ENCODE results near the gene TBXA2R. TPM values are rescaled to one million over a fixed set of nuclear protein-coding genes. Genes with fewer than 3 reads are reported as not detected.

Gene TBXA2R
- total and polyA plus RNA-seq, 2 of the 8 experiments (the other 6 are each of a cell fraction or from before 2014, with no cell fraction given), result 0.39 to 0.50 TPM

- peaks cover 10 to 25% of the 10 kb centered on the region in 2 experiments for H4K20me1 ChIP-seq (replicated peaks in 1 of 2; ENCODE audit: control insufficient read depth in 1 of 2, insufficient read depth in 2 of 2, low read length in 2 of 2)
- H3K9ac ChIP-seq (replicated peaks in 1 of 4; ENCODE audit: extremely low read depth in 1 of 4, low read depth in 3 of 4, low read length in 3 of 4), result no peak overlapping the region
- H3K14ac ChIP-seq (ENCODE audit: insufficient read length), result no peak overlapping the region
- DNase-seq (ENCODE audit: low read depth in 1 of 2, low spot score in 2 of 2) (no peak), FAIRE-seq (no peak)
- no peak overlapping the region for H2BK120ac ChIP-seq (replicated peaks; ENCODE audit: low read depth, low read length)
- no peak overlapping the region for H3K4me3 ChIP-seq (ENCODE audit: extremely low read depth in 1 of 4, insufficient read depth in 2 of 4, low read depth in 3 of 4, low read length in 4 of 4)
- H2BK5ac ChIP-seq (ENCODE audit: low read depth, low read length), result no peak overlapping the region
- no peak overlapping the region for H2AK5ac ChIP-seq (ENCODE audit: low read depth, low read length)
- ChIA-PET CTCF (ENCODE audit: partially characterized antibody) (interaction anchor here (0.8 to 8.5 kb wide), 5 partner anchors 8 to 249 kb away, joined by 3 to 66 read pairs (median 3); no protein-coding TSS in a partner anchor), POLR2A (ENCODE audit: partially characterized antibody) (interaction anchor here (1.2 to 1.4 kb wide), 3 partner anchors 9 to 23 kb away, joined by 3 read pairs; no protein-coding TSS in a partner anchor)
- no peak overlapping the region for H4K91ac ChIP-seq (replicated peaks; ENCODE audit: insufficient read length, low read length)
- H3K27me3 ChIP-seq (replicated peaks in 1 of 4; ENCODE audit: control insufficient read depth in 3 of 4, extremely low read depth in 1 of 4, insufficient read depth in 3 of 4, low read length in 3 of 4), result peaks cover 0 to 10% (median 7%) of the 10 kb centered on the region in 4 experiments; a peak in 4 of 7 replicates
- peaks cover 7% of the 10 kb centered on the region for H3K79me1 ChIP-seq (ENCODE audit: low read depth, low read length)
- H4K8ac ChIP-seq (ENCODE audit: extremely low read depth, insufficient read depth, low read length), result no peak overlapping the region
- H3K18ac ChIP-seq (ENCODE audit: extremely low read depth, low read length), result no peak overlapping the region
- no peak overlapping the region for H3K56ac ChIP-seq (replicated peaks; ENCODE audit: insufficient read length, low read depth, low read length)
- WGBS, 2 experiments (ENCODE audit: extremely low coverage in 1 of 2, insufficient coverage in 1 of 2, insufficient read length in 1 of 2, insufficient replicate concordance in 2 of 2, low coverage in 1 of 2, low lambda C conversion rate in 2 of 2, missing lambda C conversion rate in 1 of 2), result 91% methylated on average over 21 of the region's 21 CpGs; no CpG with 5 or more reads in 1 of the 2 experiments
- H3K27ac ChIP-seq (ENCODE audit: low read depth, low read length), result no peak overlapping the region
- no peak overlapping the region for H2BK20ac ChIP-seq (ENCODE audit: low read length)
- H3K36me3 ChIP-seq (ENCODE audit: control insufficient read depth in 2 of 4, insufficient read depth in 4 of 4, low read length in 3 of 4), result no peaks in the 10 kb centered on the region
- no peaks in the 10 kb centered on the region for H3K9me3 ChIP-seq (ENCODE audit: insufficient read depth in 2 of 2, low read depth in 1 of 2, low read length in 1 of 2)
- H2AFZ ChIP-seq (ENCODE audit: low read length), result no peak overlapping the region
- H3K4ac ChIP-seq (replicated peaks; ENCODE audit: insufficient read length, low read depth, low read length), result no peak overlapping the region
- H3K23me2 ChIP-seq (ENCODE audit: low read depth, low read length), result peaks cover 11% of the 10 kb centered on the region
- H3K4me1 ChIP-seq (replicated peaks in 1 of 4; ENCODE audit: control insufficient read depth in 3 of 4, insufficient read depth in 4 of 4, low read length in 3 of 4), result peaks cover 0 to 8% (median 6%) of the 10 kb centered on the region in 4 experiments; a peak in 5 of 7 replicates
- H3K23ac ChIP-seq (ENCODE audit: insufficient read length), result no peak overlapping the region
- H2BK15ac ChIP-seq (ENCODE audit: low read length), result no peak overlapping the region
- H2BK12ac ChIP-seq (ENCODE audit: low read depth, low read length), result peak overlapping the region; percentile 39; the same call in 1 of the 2 replicates
- no peak overlapping the region for H4K5ac ChIP-seq (ENCODE audit: insufficient read length, low read depth, low read length)
- H3K4me2 ChIP-seq (ENCODE audit: insufficient read depth in 1 of 2, low read depth in 2 of 2, low read length in 2 of 2), result no peak overlapping the region
- H3K79me2 ChIP-seq (ENCODE audit: control insufficient read depth in 1 of 2, insufficient read depth in 2 of 2, low read length in 2 of 2), result peaks cover 0 to 8% of the 10 kb centered on the region in 2 experiments; a peak in 1 of 4 replicates
- TF ChIP-seq EGR1 (IDR thresholded peaks at IDR 0.05; ENCODE audit: borderline replicate concordance, low read depth, low read length), result no peak
- TF ChIP-seq FOSL1 (IDR thresholded peaks at IDR 0.05; ENCODE audit: insufficient read depth, low read depth, low read length), result no peak
- no peak for TF ChIP-seq PHF8 (conservative IDR thresholded peaks at IDR 0.05; ENCODE audit: low read depth, low read length)
- no peak for TF ChIP-seq CBX8 (IDR thresholded peaks at IDR 0.05; ENCODE audit: borderline replicate concordance, low read depth, low read length)
- TF ChIP-seq JUN (IDR thresholded peaks at IDR 0.05; ENCODE audit: low read depth, low read length), result no peak
- TF ChIP-seq TBP (IDR thresholded peaks at IDR 0.05; ENCODE audit: low read depth, low read length), result no peak
- TF ChIP-seq NANOG (IDR thresholded peaks at IDR 0.05; ENCODE audit: insufficient read depth, low read depth, low read length, poor library complexity, severe bottlenecking), result no peak
- TF ChIP-seq BCL11A (IDR thresholded peaks at IDR 0.05; ENCODE audit: low read depth in 2 of 2, low read length in 2 of 2), result no peak
- no peak for TF ChIP-seq KDM4A (IDR thresholded peaks at IDR 0.05; ENCODE audit: low read depth, low read length, severe bottlenecking)
- no peak for TF ChIP-seq GABPA (IDR thresholded peaks at IDR 0.05; ENCODE audit: borderline replicate concordance, insufficient read depth, low read length)
- no peak for TF ChIP-seq MAX (IDR thresholded peaks at IDR 0.05)
Observed at GRCh38 chr19:3554254-3555083, 52.2 kb downstream of the TBXA2R start.
